Upper lobe of left lung (tissue), 4 donors: ENCODE results near the gene SGPL1.

Experiments used
- CTCF ChIP-seq, 6 experiments: fragments of 450-650 bp in 4 of 6; fragments of 200-600 bp in 2 of 6; sonication (generic) in 2 of 6; IDR thresholded peaks; one replicate each; pipeline ENCODE4 v1.5.1; 2016 to 2019; ENCODE audit warnings: antibody characterized with exemption in 6 of 6
- EP300 ChIP-seq, 4 donors: sonication (generic); formaldehyde crosslinking; IDR thresholded peaks; one replicate each; pipeline ENCODE4 v1.5.1; 2017; ENCODE audit warnings: antibody characterized with exemption in 4 of 4, control low read depth in 2 of 4
- POLR2A ChIP-seq, 4 donors: fragments of 450-650 bp; IDR thresholded peaks; one replicate each; pipeline ENCODE4 v1.5.1; 2016 to 2017; ENCODE audit warnings: antibody characterized with exemption in 4 of 4, mild to moderate bottlenecking in 2 of 4
- POLR2AphosphoS5 ChIP-seq, 2 donors: sonication (generic); formaldehyde crosslinking; IDR thresholded peaks; one replicate each; pipeline ENCODE4 v1.5.1; 2017; ENCODE audit warnings: antibody characterized with exemption in 2 of 2

- TF ChIP-seq EP300 (IDR thresholded peaks at IDR 0.05), result no peak
- TF ChIP-seq CTCF (IDR thresholded peaks at IDR 0.05), result no peak
- no peak for TF ChIP-seq POLR2A (IDR thresholded peaks at IDR 0.05)
- no peak for TF ChIP-seq POLR2AphosphoS5 (IDR thresholded peaks at IDR 0.05)
These were observed 20.6 kb downstream of the SGPL1 start for GRCh38 chr10:70836319-70836718.
